Right renal pelvis (tissue), 4 donors: Measurements from ENCODE around the gene NAA50. TPM values are rescaled to one million over a fixed set of nuclear protein-coding genes. Genes with fewer than 3 reads are reported as not detected.
A peak's percentile ranks its signal among the peaks of the same experiment; 100 is the strongest.

ENCODE experiments used
- DNase-seq, 4 donors: peaks; one replicate each; pipeline ENCODE4 v3.0.0-alpha.2; 2013; ENCODE audit warnings: low read depth in 4 of 4, low spot score in 3 of 4, missing footprints in 1 of 4
- polyA plus RNA-seq, 4 donors: library from polyadenylated mRNA; unstranded; fragments of 120-200 nt; gene quantifications; one replicate each; pipeline ENCODE4 v1.2.1, GENCODE V29; 2013; ENCODE audit not compliant: insufficient read length in 4 of 4

Gene NAA50
- polyA plus RNA-seq, 4 donors, result 135 to 153 (median 147) TPM

GRCh38 chr3:113695431-113695785, 50.6 kb downstream of the NAA50 start:
- DNase-seq, result peak in 1 of 4 donors; percentile 24

GRCh38 chr3:113690482-113690881, 55.6 kb downstream of the NAA50 start:
- no peak for DNase-seq

- no peak for DNase-seq
Observed at GRCh38 chr3:113685956-113686721, 59.9 kb downstream of the NAA50 start.

- DNase-seq, result no peak
Observed at GRCh38 chr3:113685124-113685523, 60.9 kb downstream of the NAA50 start.

GRCh38 chr3:113684271-113684819, 61.7 kb downstream of the NAA50 start:
- no peak for DNase-seq

GRCh38 chr3:113678773-113679172, 67.3 kb downstream of the NAA50 start:
- DNase-seq, result no peak

- no peak for DNase-seq
Observed at GRCh38 chr3:113677737-113678136, 68.3 kb downstream of the NAA50 start.

- no peak for DNase-seq
Observed at GRCh38 chr3:113676261-113676660, 69.8 kb downstream of the NAA50 start.

- no peak for DNase-seq
Observed at GRCh38 chr3:113673593-113673992, 72.5 kb downstream of the NAA50 start.

- DNase-seq, result peak in 3 of 4 donors; percentile 36 to 57 (median 56)
Observed at GRCh38 chr3:113668015-113668414, 78.0 kb downstream of the NAA50 start.

Other genes starting within 250 kb of the NAA50 start
- 10 to 100 TPM; 26.1 to 31.1 (median 30.2) TPM for gene SPICE1, start 231.1 kb downstream of the NAA50 start, polyA plus RNA-seq
- 1 to 10 TPM; 2.7 to 3.8 (median 3.2) TPM for gene SIDT1, start 213.7 kb downstream of the NAA50 start, polyA plus RNA-seq
- 10 to 100 TPM; 16.7 to 20.8 (median 19.4) TPM for gene USF3, start 49.6 kb downstream of the NAA50 start, polyA plus RNA-seq
- gene ATP6V1A, start 786 bp upstream of the NAA50 start, polyA plus RNA-seq, result 100 to 1,000 TPM in 2 of 4 donors, 10 to 100 TPM in 2; 76.4 to 103 (median 96.0) TPM
- gene GRAMD1C, start 92.5 kb upstream of the NAA50 start, polyA plus RNA-seq, result 10 to 100 TPM; 17.2 to 34.7 (median 22.0) TPM
- gene ZDHHC23, start 201.8 kb upstream of the NAA50 start, polyA plus RNA-seq, result 10 to 100 TPM in 3 of 4 donors, 1 to 10 TPM in 1; 9.3 to 12.7 (median 11.1) TPM